ENCODE results near the gene CD300A.

Gene CD300A

GRCh38 chr17:74455821-74456220, 10.6 kb upstream of the CD300A start:
- no peak for DNase-seq

- DNase-seq: peak; percentile 78
These were observed 9.2 kb upstream of the CD300A start for GRCh38 chr17:74457146-74457819.

- no peak for DNase-seq
These were observed 8.6 kb upstream of the CD300A start for GRCh38 chr17:74457820-74458166.

DNA sequence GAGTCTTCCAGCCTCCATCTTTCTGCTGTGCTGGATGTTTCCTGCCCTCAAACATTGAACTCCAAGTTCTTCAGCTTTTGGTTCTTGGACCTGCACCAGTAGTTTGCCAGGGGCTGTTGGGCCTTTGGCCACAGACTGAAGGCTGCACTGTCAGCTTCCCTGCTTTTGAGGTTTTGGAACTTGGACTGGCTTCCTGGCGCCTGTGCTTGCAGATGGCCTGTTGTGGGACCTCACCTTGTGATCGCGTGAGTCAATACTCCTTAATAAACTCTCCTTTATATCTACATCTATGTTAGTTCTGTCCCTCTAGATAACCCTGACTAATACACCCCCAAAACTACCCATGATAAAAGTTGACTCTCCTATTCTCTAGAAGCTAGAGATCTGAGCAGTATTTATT, 7.6 kb upstream of the CD300A start:
- DNase-seq: no peak

DNA sequence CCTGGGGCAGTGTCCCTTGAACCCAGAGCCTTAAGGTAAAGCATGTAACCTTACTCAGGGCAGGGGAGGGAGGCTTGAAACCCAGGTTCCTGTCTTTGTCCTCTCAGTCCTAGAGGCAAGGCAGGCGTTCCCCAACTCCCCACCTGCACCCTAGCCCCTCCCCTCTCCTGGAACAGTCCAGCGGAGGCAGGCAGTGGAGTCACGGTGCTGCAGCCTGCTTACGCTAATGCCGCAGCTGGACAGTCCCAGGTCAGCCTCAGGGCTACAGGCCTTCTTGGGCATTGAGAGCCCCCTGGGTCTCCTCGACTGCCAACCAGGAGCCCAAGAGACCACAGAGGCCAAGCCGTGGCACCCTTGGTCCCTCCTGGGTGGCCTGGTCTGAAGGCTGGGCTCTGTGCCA, 6.8 kb upstream of the CD300A start:
- no peak for DNase-seq

GRCh38 chr17:74460241-74460640, 6.2 kb upstream of the CD300A start:
- DNase-seq: no peak

GRCh38 chr17:74460996-74461395, 5.4 kb upstream of the CD300A start:
- DNase-seq: no peak

DNA sequence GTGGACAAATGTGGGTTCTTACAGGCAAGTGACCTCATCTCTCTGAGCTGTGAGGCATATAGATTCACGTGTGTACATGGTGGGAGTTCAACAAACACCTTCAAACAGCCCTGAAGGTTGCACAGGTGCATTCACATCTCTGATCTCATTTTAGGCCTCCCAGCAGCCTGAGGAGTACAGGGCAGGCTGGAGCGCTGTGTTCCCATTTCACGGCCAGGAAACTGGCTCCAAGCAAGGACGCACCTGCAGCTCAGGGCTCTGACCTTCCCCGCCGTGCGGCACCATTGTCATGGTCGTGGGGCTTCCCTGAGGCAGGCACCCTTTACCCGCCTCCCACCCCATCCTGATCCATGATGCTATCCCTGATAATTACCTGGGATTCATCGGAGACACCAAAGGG, 4.8 kb upstream of the CD300A start:
- no peak for DNase-seq

DNA sequence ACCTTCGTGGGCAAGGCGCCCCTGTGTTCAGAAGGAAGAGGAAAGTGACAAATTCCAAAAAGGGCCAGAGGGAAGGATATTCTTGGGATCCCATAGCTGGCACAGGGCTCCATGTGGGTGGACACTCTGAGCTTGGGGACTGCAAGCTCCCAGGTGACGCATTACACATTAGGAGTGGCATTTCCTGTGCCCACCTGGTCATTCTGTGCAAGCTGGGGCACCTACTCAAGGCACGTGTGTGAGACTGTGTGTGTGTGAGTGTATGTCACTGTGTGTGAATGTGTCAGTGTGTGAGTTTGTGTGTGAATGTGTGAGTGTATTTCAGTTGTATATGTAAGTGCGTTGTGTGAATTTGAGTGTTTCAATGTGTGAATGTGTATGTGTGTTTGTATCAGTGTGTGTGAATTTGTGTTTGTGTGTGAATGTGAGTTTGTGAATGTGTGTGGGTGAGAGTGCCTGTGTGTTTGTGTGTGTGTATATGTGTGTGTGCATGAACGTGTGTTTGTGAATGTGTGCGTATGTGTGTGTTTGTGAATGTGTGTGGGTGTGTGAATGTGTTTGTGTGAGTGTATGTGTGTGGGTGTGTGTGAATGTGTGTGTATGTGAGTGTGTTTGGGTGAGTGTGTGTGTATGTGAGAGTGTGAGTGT, 1.6 kb upstream of the CD300A start:
- DNase-seq: no peak

- no peak for DNase-seq
These were observed 890 bp upstream of the CD300A start for GRCh38 chr17:74465378-74466110.

DNA sequence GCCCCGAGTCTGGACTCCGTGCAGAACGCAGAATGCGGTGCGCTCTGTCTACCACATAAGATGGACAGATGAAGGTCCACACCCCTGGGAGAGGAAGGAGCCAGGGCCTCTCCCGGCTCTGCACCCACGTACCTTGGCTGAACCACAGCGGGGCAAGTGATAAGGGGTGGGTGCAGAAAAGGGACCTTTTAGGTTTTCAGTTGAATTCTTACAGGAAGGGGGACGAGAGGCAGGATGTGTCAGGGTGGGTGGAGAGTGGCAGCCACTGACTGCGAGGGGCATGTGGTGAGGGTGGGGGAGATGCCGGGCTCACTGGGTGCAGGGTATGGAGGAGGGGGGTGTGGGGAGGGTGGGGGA, 372 bp downstream of the CD300A start:
- DNase-seq: peak; percentile 31

DNA sequence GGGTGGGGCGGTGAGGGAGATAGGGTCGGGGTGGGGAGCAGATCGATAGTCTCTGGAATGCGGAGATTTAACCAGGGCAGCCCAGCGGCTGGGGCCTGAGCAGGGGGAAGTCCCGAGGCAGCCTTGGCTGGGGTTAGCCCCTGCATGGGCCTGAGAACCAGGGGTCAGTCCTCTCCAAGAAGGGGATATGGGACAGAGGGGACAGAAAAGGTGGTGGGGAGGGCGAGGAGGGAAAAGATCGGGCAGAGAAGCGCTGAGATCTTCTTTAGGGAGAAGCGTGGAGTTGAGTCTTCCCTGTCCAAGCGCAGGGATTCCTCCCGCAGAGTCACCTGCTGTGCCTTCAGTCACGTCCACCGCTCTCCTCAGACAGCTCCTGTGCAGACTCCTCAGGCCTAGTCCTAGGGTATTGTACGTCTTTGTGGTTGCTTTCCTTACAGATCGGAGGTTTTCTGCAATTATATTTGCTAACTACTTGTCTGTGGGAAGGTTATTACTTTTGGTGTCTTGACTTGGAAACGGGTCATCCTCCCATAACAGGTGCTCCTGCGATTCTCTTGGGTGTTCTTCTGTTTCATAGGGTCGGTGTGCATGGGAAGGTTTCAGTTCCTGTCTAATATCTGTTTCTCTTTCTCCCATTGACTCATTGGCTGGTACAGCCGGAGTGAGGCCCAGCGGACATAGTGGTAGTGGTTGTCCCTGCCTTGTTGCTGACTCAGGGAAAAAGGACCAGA, 952 bp downstream of the CD300A start:
- DNase-seq: peak; percentile 71

- no peak for DNase-seq
These were observed 4.9 kb downstream of the CD300A start for GRCh38 chr17:74471341-74471740.

DNA sequence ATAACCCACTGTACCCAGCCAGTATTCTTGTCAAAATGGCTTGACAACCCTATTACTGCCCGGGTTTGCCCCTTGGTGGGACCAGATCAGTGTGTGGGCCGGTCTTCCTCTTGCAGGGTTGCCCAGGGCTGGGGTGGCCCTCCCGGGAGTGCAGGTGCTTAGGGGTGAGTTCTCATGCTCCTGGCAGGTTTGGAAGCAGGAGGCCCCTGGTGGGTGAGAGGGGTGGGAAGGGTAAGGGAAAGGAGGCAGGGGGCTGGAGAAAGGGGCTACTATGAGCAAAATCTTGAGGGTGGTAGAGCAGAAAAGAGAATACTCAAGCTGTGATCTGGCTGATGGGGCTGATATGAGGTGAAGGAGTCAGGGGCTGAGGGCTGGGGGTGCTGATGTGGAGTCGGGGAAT, 6.5 kb downstream of the CD300A start:
- no peak for DNase-seq

DNA sequence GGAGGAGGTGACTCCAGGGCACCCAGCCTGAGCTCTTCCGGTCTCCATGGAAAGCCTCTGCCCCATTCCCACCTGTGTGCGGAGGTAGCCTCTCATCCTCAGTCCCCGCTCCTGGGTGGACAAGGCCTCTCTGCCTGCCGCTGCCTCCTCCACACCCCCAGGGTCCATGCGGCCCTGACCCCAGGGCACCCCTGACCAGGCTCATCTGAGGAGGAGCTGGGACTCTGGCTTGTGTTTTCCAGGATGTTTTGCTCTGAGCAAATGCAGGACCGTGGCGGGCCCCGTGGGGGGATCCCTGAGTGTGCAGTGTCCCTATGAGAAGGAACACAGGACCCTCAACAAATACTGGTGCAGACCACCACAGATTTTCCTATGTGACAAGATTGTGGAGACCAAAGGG, 6.9 kb downstream of the CD300A start:
- no peak for DNase-seq

GRCh38 chr17:74474043-74474792, 7.8 kb downstream of the CD300A start:
- no peak for DNase-seq

DNA sequence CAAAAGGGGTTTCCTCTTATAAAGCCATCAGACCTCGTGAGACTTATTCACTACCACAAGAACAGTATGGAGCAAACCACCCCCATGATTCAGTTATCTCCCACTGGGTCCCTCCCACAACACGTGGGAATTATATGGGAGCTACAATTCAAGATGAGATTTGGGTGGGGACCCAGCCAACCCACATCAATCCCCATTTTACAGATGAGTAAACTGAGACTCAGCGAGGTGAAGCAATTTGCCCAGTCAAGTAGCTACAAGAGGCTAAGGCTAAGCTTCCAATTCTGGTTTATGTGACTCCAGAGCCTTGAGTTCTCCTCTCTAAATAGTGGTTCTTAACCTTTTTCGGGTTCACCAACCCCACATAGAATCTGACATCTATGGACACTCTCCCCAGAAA, 8.8 kb downstream of the CD300A start:
- DNase-seq: no peak

DNA sequence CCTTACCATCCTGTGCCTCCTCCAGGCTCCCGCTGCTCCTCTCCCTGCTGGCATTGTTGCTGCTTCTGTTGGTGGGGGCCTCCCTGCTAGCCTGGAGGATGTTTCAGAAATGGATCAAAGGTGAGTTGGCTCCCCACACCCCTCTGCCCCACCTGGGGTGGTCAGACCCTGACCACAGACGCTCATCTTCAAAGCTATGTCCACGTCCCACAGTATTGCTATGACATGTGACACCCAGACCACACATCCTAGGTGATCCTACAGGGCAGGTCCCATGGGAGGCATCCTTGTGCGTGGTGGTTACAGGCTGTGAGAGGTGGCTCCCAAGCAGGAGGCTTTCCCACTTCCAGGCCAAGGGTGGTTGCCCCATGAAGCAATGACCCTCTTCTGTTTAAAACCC, 11.0 kb downstream of the CD300A start:
- DNase-seq: no peak

DNA sequence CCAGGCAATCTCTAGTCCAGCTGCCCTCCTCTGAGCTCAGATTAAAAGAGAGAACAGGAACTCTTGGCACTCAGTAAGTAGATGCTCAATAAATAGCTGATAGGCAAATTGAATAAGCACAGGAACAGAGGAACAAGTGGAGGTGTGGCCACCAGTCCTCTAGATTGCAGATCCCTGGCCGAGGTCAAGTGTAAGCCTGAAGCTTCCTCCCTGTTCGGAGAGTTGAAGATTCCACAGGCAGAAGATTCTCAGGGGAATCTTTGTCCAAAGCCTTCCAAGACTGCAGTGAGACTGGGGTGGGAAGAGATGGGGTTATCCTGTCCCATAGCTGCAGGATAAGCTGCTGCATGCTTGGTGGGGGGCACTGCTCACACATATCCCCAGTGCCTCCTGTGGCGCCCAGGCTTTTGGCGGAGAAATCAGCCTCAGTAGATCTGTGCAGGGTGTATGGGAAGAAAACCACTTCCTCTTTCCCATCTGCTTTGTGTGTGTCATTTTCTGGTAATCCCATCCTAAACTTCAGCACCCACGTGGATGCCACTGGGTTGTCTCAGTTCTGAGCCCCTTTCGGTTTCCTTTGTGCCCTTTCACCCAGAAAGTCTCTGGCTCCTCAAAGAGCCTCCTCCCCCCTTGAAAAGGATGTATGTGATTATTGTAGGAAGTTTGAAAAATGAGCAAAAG, 12.1 kb downstream of the CD300A start:
- peak; percentile 67 for DNase-seq

GRCh38 chr17:74480290-74480689, 13.9 kb downstream of the CD300A start:
- DNase-seq: no peak

- DNase-seq: no peak
These were observed 15.2 kb downstream of the CD300A start for GRCh38 chr17:74481621-74482020.

GRCh38 chr17:74484066-74484465, 17.6 kb downstream of the CD300A start:
- no peak for DNase-seq

Data from activated CD4-positive, alpha-beta T cell treated with anti-CD3 and anti-CD28 coated beads, Interleukin-10, Interleukin-2, amounts not matched to agents 100 ng/mL and 50 ng/mL, durations not matched to agents 16 hours and 8 hours (primary cell).